Stimulated activated CD8-positive, alpha-beta memory T cell treated with anti-CD3 and anti-CD28 coated beads, Interleukin-7, amount 100 ng/mL, for 24 hours (primary cell): Measurements from ENCODE around the gene SHISA2.
"Not testable (repeated sequence)": the region's sequence is repeated elsewhere in the genome, so short reads cannot be mapped to it uniquely, and the experiment has no call there.

Source experiments
- DNase-seq: peaks from one replicate; pipeline ENCODE4 v3.0.0-alpha.2; 2020; ENCODE audit warnings: low read depth

SHISA2 gene

GRCh38 chr13:26051657-26052311, at the start of gene SHISA2:
Gene SHISA2, minus strand, starts transcription at chr13:26052016. Its CDS starts 1,041 bp downstream, at chr13:26050975.
- DNase-seq, result no peak

GRCh38 chr13:26095846-26096610, 44.2 kb upstream of the SHISA2 start:
- no peak for DNase-seq

- no peak for DNase-seq
Measured at GRCh38 chr13:26095338-26095737, 43.5 kb upstream of the SHISA2 start.

- DNase-seq, result not testable (repeated sequence)
Measured at GRCh38 chr13:26076821-26077220, 25.0 kb upstream of the SHISA2 start.

GRCh38 chr13:26075498-26075897, 23.7 kb upstream of the SHISA2 start:
- DNase-seq, result no peak

GRCh38 chr13:26074706-26075105, 22.9 kb upstream of the SHISA2 start:
- no peak for DNase-seq

GRCh38 chr13:26072335-26072734, 20.5 kb upstream of the SHISA2 start:
- not testable (repeated sequence) for DNase-seq

GRCh38 chr13:26071691-26072090, 19.9 kb upstream of the SHISA2 start:
- DNase-seq, result no peak

- not testable (repeated sequence) for DNase-seq
Measured at GRCh38 chr13:26069642-26070041, 17.8 kb upstream of the SHISA2 start.

GRCh38 chr13:26068372-26068771, 16.6 kb upstream of the SHISA2 start:
- DNase-seq, result not testable (repeated sequence)

- DNase-seq, result no peak
Measured at GRCh38 chr13:26067601-26068000, 15.8 kb upstream of the SHISA2 start.

- DNase-seq, result not testable (repeated sequence)
Measured at GRCh38 chr13:26066492-26066891, 14.7 kb upstream of the SHISA2 start.

- no peak for DNase-seq
Measured at GRCh38 chr13:26062853-26063444, 11.1 kb upstream of the SHISA2 start.

GRCh38 chr13:26061947-26062346, 10.1 kb upstream of the SHISA2 start:
- no peak for DNase-seq

GRCh38 chr13:26061256-26061655, 9.4 kb upstream of the SHISA2 start:
- DNase-seq, result no peak

GRCh38 chr13:26060357-26060756, 8.5 kb upstream of the SHISA2 start:
- DNase-seq, result no peak

GRCh38 chr13:26058704-26059103, 6.9 kb upstream of the SHISA2 start:
- DNase-seq, result no peak

- no peak for DNase-seq
Measured at GRCh38 chr13:26054896-26055295, 3.1 kb upstream of the SHISA2 start.

- no peak for DNase-seq
Measured at GRCh38 chr13:26053418-26053980, 1.7 kb upstream of the SHISA2 start.

- no peak for DNase-seq
Measured at GRCh38 chr13:26052337-26052736, 521 bp upstream of the SHISA2 start.

- DNase-seq, result no peak
Measured at GRCh38 chr13:26051231-26051656, 572 bp downstream of the SHISA2 start.

GRCh38 chr13:26050568-26051230, 1.1 kb downstream of the SHISA2 start:
- no peak for DNase-seq
